ENCODE results near the gene TMEM184B.

Gene TMEM184B

GRCh38 chr22:38271927-38272372, 860 bp downstream of the TMEM184B start:
- DNase-seq = peak; percentile 44

GRCh38 chr22:38271101-38271500, 1.7 kb downstream of the TMEM184B start:
- DNase-seq = no peak

GRCh38 chr22:38270091-38270992, 2.5 kb downstream of the TMEM184B start:
- DNase-seq = no peak

GRCh38 chr22:38269466-38269865, 3.3 kb downstream of the TMEM184B start:
- DNase-seq = no peak

- no peak for DNase-seq
These were observed 5.7 kb downstream of the TMEM184B start for GRCh38 chr22:38267086-38267485.

GRCh38 chr22:38266120-38266519, 6.7 kb downstream of the TMEM184B start:
- no peak for DNase-seq

GRCh38 chr22:38264322-38264843, 8.4 kb downstream of the TMEM184B start:
- no peak for DNase-seq

GRCh38 chr22:38262051-38262795, 10.6 kb downstream of the TMEM184B start:
- DNase-seq = no peak

- DNase-seq = no peak
These were observed 11.8 kb downstream of the TMEM184B start for GRCh38 chr22:38260761-38261681.

- no peak for DNase-seq
These were observed 13.4 kb downstream of the TMEM184B start for GRCh38 chr22:38259370-38259769.

GRCh38 chr22:38258895-38259294, 13.9 kb downstream of the TMEM184B start:
- DNase-seq = no peak

GRCh38 chr22:38257650-38258250, 15.1 kb downstream of the TMEM184B start:
- peak; percentile 61 for DNase-seq

GRCh38 chr22:38257181-38257580, 15.6 kb downstream of the TMEM184B start:
- no peak for DNase-seq

GRCh38 chr22:38255697-38256096, 17.1 kb downstream of the TMEM184B start:
- DNase-seq = no peak

- no peak for DNase-seq
These were observed 21.5 kb downstream of the TMEM184B start for GRCh38 chr22:38251341-38251692.

- DNase-seq = no peak
These were observed 22.0 kb downstream of the TMEM184B start for GRCh38 chr22:38250643-38251340.

GRCh38 chr22:38249803-38250642, 22.8 kb downstream of the TMEM184B start:
- no peak for DNase-seq

- no peak for DNase-seq
These were observed 23.5 kb downstream of the TMEM184B start for GRCh38 chr22:38249301-38249700.

- DNase-seq = no peak
These were observed 24.5 kb downstream of the TMEM184B start for GRCh38 chr22:38248280-38248679.

- no peak for DNase-seq
These were observed 25.1 kb downstream of the TMEM184B start for GRCh38 chr22:38247713-38248112.

- DNase-seq = no peak
These were observed 26.1 kb downstream of the TMEM184B start for GRCh38 chr22:38246692-38247091.
